ENCODE data around the gene PACRG.

The PACRG gene

GRCh38 chr6:163085861-163086623 is 358.3 kb downstream of the PACRG start:
- no peak for DNase-seq (ENCODE audit: low read depth)

DNA sequence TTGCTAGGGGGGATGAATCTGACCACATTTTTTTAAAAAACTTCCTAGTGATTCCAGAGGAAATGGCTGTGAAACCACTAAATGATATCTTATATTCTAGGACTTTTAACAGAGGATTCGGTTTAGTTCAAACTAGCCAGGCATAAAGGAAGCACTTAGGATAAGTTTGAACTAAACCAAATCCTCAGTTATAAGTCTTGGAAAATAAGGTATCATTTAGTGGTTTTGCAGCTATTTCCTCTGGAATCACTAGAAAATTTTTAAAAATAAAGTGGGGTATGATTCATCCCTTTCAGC is 358.8 kb downstream of the PACRG start:
- DNase-seq (ENCODE audit: low read depth) = no peak

DNA sequence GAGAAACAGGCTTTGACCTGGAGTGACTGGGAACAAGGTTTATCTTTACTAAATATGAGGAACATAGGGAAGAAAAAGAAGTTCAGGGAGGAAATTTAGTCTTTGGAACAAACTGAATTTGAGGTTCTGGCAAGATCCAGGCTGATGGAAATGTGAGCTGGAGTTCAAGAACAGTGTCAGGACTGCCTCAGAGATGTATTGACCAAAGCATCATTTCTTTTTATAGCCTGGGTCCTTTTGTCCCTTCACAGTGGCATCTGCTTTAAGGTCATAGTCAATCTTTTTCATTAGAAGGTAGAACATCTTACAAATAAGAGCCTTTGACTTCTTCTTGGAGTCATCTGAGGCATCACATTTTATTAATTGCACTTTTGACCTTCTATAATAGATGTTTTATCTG is 360.2 kb downstream of the PACRG start:
- no peak for DNase-seq (ENCODE audit: low read depth)

DNA sequence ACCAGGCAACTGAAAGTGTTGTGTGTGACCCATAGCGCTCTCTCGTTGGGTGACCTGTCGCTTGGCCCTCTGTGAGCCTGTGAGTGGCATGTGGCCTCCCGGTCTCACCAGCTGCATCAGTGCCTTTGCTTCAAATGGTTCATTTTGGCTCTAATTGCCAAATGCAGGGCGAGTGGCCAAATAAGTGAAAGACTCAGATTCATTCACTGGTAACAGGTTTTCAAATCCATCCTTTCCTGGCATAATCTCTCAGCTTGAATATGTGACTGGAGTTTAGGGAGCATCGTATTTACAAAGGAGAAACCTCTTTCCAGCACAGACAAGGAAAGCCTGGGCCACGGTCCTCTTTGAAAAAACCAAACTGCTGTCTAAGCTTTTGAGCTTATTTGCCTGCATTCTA is 365.1 kb downstream of the PACRG start:
- no peak for DNase-seq (ENCODE audit: low read depth)

- no peak for DNase-seq (ENCODE audit: low read depth)
Measured at GRCh38 chr6:163094881-163095280, 367.1 kb downstream of the PACRG start.

- no peak for DNase-seq (ENCODE audit: low read depth)
Measured at GRCh38 chr6:163095401-163095800, 367.6 kb downstream of the PACRG start.

GRCh38 chr6:163098827-163099479 is 371.2 kb downstream of the PACRG start:
- DNase-seq (ENCODE audit: low read depth) = no peak

- no peak for DNase-seq (ENCODE audit: low read depth)
Measured at GRCh38 chr6:163099621-163100171, 371.9 kb downstream of the PACRG start.

DNA sequence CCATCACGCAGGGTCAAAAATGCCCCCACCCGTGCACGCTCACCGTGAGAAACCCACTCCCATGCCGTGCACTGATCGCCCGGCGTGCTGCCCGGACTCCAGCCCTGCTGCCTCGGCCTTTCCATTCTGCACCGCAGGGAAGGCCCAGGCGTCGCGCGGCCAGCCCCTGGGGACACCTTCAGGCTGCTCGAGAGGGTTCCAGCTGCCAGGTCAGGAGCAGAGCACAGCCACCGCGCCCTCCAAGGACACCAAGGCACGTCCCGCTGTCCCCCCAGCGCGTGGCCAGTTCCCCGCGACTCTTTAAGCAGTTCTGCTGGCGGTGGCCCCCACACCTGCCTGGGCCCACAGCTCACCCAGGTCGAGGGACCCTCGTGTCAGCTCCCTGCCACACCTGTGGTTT is 372.5 kb downstream of the PACRG start:
- DNase-seq (ENCODE audit: low read depth) = no peak

DNA sequence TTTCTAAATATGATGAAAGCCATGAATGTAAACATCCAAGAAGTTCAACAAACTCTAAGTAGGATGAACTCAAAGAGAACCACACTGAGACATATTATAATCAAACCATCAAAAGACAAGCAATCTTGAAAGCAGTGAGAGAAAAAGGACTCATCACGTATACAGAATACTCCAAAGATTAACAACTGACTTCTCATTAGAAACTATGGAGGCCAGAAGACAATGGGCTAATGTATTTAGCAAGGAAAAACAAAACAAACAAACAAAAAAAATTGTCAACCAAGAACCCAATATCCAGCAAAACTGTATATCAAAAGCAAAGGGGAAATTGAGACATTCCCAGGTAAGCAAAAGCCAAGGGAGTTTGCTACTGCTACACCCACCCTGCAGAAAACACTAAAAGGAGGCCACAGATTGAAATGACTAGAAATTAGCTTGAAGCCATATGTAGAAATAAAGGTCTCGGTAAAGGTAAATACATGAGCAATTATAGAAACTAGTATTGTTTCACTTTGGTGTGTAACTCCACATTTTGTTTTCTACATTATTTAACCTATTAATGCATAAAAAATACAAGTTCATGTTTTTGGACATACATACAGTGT is 385.7 kb downstream of the PACRG start:
- DNase-seq (ENCODE audit: low read depth) = no peak

DNA sequence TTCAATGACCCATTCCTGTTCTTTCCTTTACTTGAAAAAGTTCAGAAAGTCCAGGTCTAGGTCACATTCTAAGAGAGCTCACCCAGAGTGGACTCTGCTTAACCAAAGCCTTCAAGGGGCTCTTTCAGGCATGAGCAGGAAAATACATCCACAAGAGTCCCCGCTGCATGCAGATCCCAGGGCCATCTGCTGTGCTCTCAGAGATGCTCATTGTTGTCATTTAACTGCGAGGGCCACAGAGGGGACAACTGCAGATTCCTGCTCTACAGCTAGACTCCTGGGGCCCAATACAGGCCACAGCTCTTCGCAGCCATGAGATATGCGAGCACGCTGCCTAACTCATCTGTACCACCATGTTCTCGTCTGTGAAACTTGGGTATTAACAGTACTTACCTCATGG is 391.2 kb downstream of the PACRG start:
- DNase-seq (ENCODE audit: low read depth) = no peak

- no peak for DNase-seq (ENCODE audit: low read depth)
Measured at GRCh38 chr6:163120223-163120622, 392.4 kb downstream of the PACRG start.

GRCh38 chr6:163121270-163121669 is 393.5 kb downstream of the PACRG start:
- DNase-seq (ENCODE audit: low read depth) = no peak

- DNase-seq (ENCODE audit: low read depth) = no peak
Measured at GRCh38 chr6:163122365-163122764, 394.6 kb downstream of the PACRG start.

DNA sequence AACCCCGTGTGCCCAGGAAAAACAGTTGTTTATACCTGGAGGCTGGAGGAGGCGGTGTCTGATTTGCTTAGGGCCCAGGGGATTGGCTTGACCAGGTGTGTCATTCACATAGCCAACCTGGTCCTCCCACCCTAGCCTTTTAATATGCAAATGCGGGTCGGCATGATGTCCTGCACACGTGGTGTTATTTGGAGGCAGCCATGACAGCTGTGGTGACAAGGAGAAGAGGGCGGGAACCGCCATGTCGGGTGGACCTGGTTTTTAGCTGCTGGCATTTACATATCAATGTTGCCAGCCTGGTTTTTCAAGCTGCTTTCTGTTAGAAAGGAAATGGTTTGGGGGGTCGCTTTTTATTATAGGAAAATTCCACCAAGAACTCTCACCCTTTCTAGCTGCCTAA is 395.3 kb downstream of the PACRG start:
- no peak for DNase-seq (ENCODE audit: low read depth)

DNA sequence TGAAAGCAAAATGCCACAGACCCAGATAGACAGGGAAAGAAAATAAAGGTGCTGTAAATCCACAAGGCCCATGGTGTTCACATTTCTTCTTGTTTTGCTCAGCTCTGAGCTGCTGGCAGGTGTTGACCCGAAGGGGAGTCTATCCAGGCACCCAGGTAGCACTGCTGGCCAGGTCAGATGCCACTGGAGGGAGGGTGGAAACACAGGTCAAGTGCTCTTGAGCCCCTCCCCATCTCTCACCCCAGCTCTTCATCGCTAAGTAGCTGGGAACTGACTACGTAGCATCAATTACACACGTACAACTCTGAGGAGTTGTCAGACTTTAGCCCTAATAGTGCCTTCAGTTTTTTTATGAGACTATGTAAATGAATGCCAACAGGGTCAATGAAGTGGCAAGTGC is 399.0 kb downstream of the PACRG start:
- DNase-seq (ENCODE audit: low read depth) = no peak

GRCh38 chr6:163127587-163127986 is 399.8 kb downstream of the PACRG start:
- no peak for DNase-seq (ENCODE audit: low read depth)

GRCh38 chr6:163128324-163128723 is 400.6 kb downstream of the PACRG start:
- DNase-seq (ENCODE audit: low read depth) = no peak

GRCh38 chr6:163132050-163132750 is 404.4 kb downstream of the PACRG start:
- DNase-seq (ENCODE audit: low read depth) = no peak

GRCh38 chr6:163133017-163133416 is 405.2 kb downstream of the PACRG start:
- no peak for DNase-seq (ENCODE audit: low read depth)

- DNase-seq (ENCODE audit: low read depth) = no peak
Measured at GRCh38 chr6:163133691-163134090, 405.9 kb downstream of the PACRG start.

DNA sequence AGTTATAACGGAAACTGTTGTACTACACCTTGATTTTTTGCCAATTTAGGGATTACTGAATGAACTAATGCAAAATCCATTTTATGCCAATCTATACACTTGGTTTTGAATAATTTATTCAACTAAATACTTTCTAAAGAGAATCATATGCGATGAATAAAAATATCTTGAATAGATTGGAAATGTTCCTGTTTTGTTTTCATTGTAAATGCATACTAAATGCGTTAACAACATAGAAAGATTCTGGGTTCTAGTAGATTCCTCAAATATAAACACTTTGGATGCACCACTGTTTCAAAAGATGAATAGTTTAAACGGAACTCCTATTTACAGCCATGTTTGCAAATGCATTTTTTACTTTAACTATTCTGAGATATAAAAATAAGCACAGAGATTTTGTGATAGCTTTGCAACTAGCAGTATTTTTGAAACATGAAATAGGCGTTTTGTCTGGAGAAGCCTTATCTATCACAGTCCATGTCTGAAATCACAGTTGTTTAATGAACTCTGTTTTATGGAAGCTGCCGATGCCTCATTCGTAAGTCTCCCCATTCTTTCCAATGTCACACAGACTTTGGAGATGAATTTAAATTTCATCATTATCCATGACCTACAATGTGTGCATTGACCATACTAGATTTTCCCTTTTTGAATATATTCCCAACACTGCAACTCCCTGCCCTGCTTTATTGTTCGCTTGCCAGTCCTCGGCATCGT is 409.1 kb downstream of the PACRG start:
- DNase-seq (ENCODE audit: low read depth) = no peak
